HFFc6 (cell line): ENCODE measurements around the gene FBL. TPM values are rescaled to one million over a fixed set of nuclear protein-coding genes. Genes with fewer than 3 reads are reported as not detected.

Source experiments
- DNase-seq: peaks from one replicate; pipeline ENCODE4 v3.0.0-alpha.2; 2018
- H3K27ac Mint-ChIP-seq: 2 replicates; pipeline ENCODE4 v1.8.0; 2020; ENCODE audit warnings: mild to moderate bottlenecking, mixed read lengths
- H3K27me3 Mint-ChIP-seq: 2 replicates; pipeline ENCODE4 v1.8.0; 2021; ENCODE audit warnings: mild to moderate bottlenecking, moderate library complexity, mixed read lengths; ENCODE audit not compliant: insufficient read depth
- H3K36me3 Mint-ChIP-seq: 2 replicates; pipeline ENCODE4 v1.8.0; 2021; ENCODE audit warnings: low read depth, mixed read lengths
- H3K4me1 Mint-ChIP-seq: 2 replicates; pipeline ENCODE4 v1.8.0; 2020; ENCODE audit warnings: low read depth, mixed read lengths
- H3K4me3 Mint-ChIP-seq: 2 replicates; pipeline ENCODE4 v1.8.0; 2020; ENCODE audit warnings: mild to moderate bottlenecking, moderate library complexity, mixed read lengths
- H3K9me3 Mint-ChIP-seq: 2 replicates; pipeline ENCODE4 v1.8.0; 2020; ENCODE audit warnings: mild to moderate bottlenecking, mixed read lengths
- total RNA-seq, 6 experiments: library from RNA; stranded (reverse); fragmentation: NEBNext Ultra II Directional; extraction: Animal tissue kit (Norgen Biotek cat#: 25700); gene quantifications; 2 replicates in 1 of 6; 3 replicates in 5 of 6; pipeline ENCODE4 v1.2.3, GENCODE V29; 2021
- TF ChIP-seq, protein P1 (sequence below): fragments of 200-600 bp; sonication (generic); IDR thresholded peaks from 2 replicates; pipeline ENCODE4 v1.5.0; 2021; ENCODE audit warnings: antibody characterized with exemption, mild to moderate bottlenecking

FBL gene
- total RNA-seq, 6 experiments from 2014 or later = 167 to 234 (median 217) TPM

DNA sequence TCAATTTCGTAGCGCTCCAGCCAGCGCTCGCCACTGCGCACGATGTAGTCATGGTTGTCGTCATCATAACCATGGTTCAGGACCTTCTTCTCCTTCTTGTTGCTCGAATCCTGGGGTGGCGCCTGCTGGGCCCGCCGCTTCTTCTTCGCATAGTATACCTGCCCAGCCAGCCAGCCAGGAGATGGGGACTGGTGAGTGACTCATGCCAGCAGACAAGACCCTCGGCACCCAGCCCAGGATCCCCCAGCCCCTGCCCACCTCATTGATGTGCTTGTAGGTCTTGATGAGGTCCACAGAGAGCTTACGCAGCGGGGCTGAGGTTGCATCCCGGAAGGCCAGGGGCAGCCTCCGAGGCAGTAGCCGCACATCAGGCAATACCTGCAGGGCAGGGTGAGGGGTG is 15.8 kb downstream of the FBL start:
- Mint-ChIP-seq H3K36me3 (peaks cover 44% of the 10 kb centered on the region), H3K9me3 (no peaks in the 10 kb centered on the region), H3K4me1 (peaks cover 27% of the 10 kb centered on the region), H3K27me3 (peaks cover 2% of the 10 kb centered on the region), H3K4me3 (no peak overlapping the region), H3K27ac (no peak overlapping the region)
- DNase-seq = no peak
- TF ChIP-seq, protein P1, sequence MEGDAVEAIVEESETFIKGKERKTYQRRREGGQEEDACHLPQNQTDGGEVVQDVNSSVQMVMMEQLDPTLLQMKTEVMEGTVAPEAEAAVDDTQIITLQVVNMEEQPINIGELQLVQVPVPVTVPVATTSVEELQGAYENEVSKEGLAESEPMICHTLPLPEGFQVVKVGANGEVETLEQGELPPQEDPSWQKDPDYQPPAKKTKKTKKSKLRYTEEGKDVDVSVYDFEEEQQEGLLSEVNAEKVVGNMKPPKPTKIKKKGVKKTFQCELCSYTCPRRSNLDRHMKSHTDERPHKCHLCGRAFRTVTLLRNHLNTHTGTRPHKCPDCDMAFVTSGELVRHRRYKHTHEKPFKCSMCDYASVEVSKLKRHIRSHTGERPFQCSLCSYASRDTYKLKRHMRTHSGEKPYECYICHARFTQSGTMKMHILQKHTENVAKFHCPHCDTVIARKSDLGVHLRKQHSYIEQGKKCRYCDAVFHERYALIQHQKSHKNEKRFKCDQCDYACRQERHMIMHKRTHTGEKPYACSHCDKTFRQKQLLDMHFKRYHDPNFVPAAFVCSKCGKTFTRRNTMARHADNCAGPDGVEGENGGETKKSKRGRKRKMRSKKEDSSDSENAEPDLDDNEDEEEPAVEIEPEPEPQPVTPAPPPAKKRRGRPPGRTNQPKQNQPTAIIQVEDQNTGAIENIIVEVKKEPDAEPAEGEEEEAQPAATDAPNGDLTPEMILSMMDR = no peak

DNA sequence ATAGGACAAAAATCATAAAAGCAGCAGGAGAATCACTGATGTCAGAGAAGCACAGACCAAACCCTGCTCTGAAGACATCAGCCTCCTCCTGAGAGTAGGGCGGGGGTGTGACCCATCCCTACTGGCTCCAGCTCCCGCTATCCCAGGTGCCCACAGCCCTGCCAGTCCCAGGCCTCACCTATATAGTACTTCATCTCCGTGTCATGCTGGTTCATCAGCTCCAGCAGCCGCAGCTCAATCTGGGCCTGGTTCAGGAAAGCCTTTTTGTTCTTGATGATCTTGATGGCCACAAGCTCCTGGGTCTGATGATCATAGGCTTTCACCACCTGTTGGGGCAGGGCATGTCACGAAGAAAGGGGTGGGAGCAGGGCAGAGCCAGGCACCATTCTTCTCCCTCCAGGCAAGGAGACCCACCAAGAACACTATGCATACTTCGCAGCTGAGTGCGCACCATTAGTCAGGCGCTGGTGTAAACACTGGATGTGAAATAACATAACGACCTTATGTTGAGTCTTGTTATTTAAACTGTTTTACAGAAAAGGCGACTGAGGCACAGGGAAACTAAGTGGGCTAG is 16.4 kb downstream of the FBL start:
- peaks cover 43% of the 10 kb centered on the region for H3K36me3 Mint-ChIP-seq
- TF ChIP-seq, protein P1 = no peak
- DNase-seq = no peak
- no peak overlapping the region for H3K27ac Mint-ChIP-seq
- H3K27me3 Mint-ChIP-seq = peaks cover 2% of the 10 kb centered on the region
- no peak overlapping the region for H3K4me3 Mint-ChIP-seq
- peaks cover 27% of the 10 kb centered on the region for H3K4me1 Mint-ChIP-seq
- H3K9me3 Mint-ChIP-seq = no peaks in the 10 kb centered on the region

DNA sequence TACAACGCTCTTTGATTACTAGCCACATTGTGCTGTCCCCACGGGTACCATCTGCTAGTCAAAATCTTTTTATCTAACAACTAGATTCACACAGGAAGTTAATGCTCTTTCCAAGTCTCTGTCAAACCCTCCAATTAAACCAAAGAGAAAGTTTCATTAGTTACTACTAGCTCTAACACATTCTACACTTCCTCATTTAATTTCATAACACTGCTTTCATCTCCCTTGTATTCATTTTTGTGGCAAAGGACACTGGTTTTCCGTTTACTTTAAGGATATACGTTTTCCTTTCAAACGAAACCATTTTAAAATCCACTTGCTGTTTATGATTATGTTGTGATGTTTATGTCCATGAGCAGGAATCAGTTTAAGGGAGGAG is 17.5 kb downstream of the FBL start:
- H3K4me1 Mint-ChIP-seq = peaks cover 19% of the 10 kb centered on the region
- H3K36me3 Mint-ChIP-seq = peaks cover 35% of the 10 kb centered on the region
- no peak for DNase-seq

DNA sequence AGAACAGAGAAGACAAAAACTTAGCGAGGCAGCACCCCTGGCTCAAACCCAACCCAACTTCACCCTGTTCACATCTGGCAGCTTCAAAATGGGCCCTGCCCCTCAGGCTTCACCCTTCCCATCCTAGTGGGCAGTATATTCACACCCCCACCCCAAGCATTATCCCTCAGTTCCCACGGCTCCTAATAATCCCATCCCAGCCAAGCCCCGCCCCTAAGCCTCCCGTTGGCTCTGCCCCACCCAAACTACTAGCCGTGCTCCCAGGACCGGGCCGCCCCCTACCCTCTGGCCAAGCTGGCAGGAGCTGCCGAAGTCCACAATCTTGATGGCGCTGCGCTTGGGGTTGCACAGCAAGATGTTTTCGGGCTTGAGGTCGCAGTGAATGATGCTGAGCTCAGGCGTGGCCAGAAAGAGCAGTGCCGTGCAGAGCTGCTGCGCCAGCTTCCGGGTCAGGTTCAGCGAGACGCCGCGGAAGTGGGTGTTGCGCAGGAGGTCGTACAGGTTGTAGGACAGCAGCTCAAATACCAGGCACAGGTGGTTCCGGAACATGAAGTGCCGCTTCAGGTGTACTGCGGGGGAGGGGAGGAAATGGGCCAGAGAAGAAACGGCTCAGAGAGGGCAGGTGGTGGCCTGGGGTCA is 18.0 kb downstream of the FBL start:
- TF ChIP-seq, protein P1 = no peak
- Mint-ChIP-seq H3K9me3 (no peaks in the 10 kb centered on the region), H3K27ac (no peak overlapping the region), H3K4me3 (no peak overlapping the region), H3K4me1 (peaks cover 19% of the 10 kb centered on the region), H3K27me3 (peaks cover 2% of the 10 kb centered on the region; the same call in 1 of the 2 replicates), H3K36me3 (peaks cover 35% of the 10 kb centered on the region)
- DNase-seq = no peak

More for the DNA sequence above, 17.5 kb downstream of the FBL start:
- Mint-ChIP-seq H3K27me3 (peaks cover 2% of the 10 kb centered on the region; the same call in 1 of the 2 replicates), H3K27ac (no peak overlapping the region), H3K9me3 (no peaks in the 10 kb centered on the region), H3K4me3 (no peak overlapping the region)
- TF ChIP-seq, protein P1 = no peak

DNA sequence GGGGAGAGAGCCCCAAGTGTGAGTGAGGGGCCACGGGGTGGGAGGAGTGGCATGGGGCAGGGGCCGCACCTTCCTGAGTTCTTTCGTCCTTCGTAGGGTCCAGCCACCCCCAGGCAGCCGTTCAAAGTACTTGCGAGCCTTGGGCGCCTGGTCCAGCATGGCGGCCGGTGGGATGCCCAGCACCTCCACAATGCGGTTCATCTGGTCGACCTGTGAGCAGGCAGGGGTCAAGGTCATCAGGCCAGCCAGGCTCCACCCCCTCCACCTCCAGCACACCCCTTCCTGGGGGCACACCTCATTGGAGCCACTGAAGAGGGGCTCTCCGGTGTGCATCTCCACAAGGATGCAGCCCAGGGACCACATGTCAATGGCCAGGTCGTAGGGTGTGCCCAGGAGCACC is 19.0 kb downstream of the FBL start:
- no peak overlapping the region for H3K4me3 Mint-ChIP-seq
- TF ChIP-seq, protein P1 = no peak
- H3K9me3 Mint-ChIP-seq = no peaks in the 10 kb centered on the region
- H3K27me3 Mint-ChIP-seq = no peaks in the 10 kb centered on the region
- peaks cover 30% of the 10 kb centered on the region for H3K36me3 Mint-ChIP-seq
- no peak overlapping the region for H3K27ac Mint-ChIP-seq
- no peak for DNase-seq
- H3K4me1 Mint-ChIP-seq = peaks cover 10% of the 10 kb centered on the region
